Erythroblast (primary cell): ENCODE measurements around the gene CGB2.

Source experiments
- DNase-seq, 2 experiments: peaks; one replicate each; lab custom pipeline; 2025; lab: John Stamatoyannopoulos, UW
- GATA1 ChIP-seq: IDR thresholded peaks from 2 replicates; pipeline ENCODE4 v1.6.1; 2011; ENCODE audit warnings: low read depth, mild to moderate bottlenecking, control low read depth, low read length, moderate library complexity
- POLR2A ChIP-seq: IDR thresholded peaks from 2 replicates; pipeline ENCODE4 v1.6.1; 2011; ENCODE audit warnings: mild to moderate bottlenecking, low read length

CGB2 gene

DNA sequence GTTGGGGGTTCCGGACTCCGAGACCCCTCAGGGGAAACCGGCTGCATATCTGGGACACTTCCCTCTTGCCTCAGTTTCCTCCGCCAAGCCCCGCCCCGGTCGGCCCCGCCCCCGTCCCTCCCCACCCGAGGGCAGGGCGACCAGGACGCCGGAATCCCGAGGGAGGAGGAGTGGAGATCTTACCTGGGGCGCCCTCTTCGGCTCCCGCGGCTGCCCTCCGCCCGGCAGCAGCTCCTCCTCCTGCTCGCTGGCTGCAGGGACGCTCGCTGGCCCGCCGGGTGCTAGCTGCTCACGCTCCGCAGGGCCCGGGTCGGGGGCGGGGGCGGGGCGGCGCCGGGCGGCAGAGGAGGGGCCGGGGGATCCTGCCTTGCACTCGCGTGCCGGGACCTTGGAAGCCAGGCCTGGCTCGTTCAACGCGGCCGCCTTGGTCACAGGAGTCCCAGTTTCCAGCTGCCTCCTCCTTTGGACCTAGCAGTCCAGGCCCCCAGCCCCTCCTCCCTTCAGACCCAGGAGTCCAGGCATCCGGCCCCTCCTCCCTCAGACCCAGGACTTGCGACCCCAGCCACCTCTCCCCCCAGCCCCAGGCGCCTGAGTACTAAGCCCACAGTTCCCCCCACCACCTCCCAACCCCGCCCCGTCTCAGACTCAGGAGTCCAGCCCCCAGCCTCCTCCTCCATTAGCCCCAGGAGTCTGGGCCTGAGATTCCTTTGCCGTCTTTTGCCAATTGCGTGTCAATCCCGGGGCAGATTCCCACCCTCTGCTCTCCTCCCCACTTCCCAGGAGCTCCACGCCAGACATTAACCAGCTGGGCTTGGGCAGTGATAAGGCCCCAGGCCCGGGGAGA lies 33.3 kb downstream of the CGB2 start, which contains the start of gene NTF4:
Gene NTF4, minus strand, starts transcription at position 51 of the 844 bp plus-strand sequence. CDS start 2,821 bp downstream, outside the sequence.
- DNase-seq, result no peak
- TF ChIP-seq GATA1 (no peak), POLR2A (no peak)

- DNase-seq, result no peak
- TF ChIP-seq POLR2A (no peak), GATA1 (no peak)
Observed at GRCh38 chr19:49065905-49066512, 34.3 kb downstream of the CGB2 start.

- DNase-seq, result no peak
- TF ChIP-seq POLR2A (no peak), GATA1 (no peak)
Observed at GRCh38 chr19:49067554-49067953, 35.9 kb downstream of the CGB2 start.

DNA sequence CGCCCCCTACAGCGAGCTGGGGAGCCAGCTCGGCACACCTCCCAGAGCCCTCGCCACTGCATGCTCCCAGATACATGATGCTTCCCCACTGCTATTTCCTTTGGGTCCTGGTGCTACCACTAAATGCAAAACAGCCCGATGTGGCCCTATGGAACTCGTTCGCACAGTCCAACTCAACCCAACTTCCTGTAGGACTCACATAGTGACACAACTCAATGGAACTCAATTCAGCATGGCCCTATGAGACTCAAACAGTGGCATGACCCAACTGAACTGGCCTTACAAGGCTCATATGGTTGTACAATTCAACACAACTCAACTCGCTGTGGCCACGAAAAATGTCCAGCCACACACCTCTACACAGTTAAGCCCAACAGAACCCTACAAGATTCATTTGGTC lies 37.3 kb downstream of the CGB2 start:
- TF ChIP-seq POLR2A, result no peak
- TF ChIP-seq GATA1, result no peak
- DNase-seq, result no peak

DNA sequence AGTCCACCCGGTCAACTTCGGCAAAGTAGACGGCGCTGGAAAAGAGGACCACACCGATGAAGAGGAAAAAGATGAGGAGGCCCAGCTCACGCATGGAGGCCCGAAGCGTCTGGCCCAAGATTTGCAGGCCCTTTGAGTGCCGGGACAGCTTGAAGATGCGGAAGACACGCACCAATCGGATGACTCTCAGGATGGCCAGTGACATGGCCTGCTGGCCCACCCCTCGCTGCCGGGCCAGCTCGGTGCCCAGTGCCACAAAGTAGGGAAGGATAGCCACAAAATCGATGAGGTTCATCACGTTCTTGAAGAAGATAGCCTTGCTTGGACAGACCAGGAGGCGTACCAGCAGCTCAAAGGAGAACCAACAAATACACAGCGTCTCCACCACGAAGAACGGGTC lies 38.7 kb downstream of the CGB2 start:
- TF ChIP-seq POLR2A, result no peak
- TF ChIP-seq GATA1, result no peak
- no peak for DNase-seq

DNA sequence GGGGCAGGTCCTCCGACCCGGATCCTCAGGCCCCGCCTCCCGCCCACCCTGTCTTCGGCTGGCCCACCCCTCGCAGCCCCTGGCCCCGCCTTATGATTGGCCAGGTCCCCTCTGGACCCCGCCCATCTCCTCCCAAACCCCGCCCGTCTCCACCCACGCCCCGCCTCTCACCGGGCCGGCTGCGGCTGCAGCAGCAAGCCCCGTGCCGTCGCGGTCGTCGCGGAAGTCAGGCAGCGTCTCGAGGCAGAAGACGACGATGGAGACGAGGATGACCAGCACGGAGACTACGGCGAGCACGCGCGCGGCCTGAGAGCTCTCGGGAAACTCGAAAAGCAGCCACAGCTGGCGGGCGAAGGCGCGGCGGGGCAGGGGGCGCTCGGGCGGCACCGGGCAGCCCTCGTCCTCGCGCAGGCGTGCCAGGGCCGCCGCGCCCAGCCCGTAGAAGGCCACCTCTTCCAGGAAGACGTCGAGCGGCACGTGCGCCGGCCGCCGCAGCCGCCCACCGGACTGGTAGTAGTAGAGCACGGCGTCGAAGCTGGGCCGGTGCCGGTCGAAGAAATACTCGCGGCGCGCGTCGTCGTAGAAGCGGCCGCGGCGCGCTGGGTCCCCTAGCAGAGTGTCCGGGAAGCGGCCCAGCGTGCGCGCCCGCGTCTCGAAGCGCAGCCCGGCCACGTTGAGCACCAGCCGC lies 40.3 kb downstream of the CGB2 start:
- TF ChIP-seq POLR2A, result no peak
- no peak for DNase-seq

DNA sequence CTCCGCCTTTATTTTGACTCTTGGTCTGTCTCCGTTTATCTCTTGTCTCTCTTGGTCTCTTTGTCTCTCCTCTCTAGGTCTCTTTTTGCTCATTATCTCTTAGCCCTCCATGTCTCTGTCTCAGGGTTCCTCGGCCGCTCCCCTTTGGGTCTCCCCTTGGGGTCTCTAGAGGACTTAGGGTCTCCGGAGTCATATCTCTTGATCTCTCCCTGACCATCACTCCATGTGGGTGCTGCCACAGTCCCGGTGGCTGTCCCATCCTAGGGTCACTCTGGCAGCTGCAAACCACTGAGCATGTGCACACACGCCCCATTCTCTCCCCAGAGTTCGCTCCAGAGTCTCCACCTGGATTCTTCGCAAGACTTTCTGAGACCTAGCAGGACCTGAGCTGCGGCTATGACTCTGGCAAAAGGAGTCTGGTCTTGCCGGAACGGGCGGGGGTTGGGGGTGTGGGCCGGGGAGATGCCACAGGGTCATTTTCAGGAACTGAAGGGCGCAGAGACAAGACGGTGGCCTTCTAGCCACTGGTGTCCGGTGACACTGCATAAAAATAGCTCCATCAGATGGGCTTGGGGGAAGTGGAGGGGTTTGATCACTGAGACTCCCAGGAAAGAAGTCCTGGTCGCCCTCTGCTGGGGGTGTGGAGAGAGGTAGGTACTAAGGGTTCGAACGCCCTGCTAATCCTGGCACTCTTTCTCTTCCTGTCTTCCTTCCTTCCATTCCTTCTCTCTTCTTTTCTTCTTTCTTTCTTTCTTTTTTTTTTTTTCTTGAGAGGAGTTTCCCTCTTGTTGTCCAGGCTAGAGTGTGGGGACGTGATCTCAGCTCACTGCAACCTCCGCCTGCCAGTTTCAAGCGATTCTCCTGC lies 42.1 kb downstream of the CGB2 start:
- DNase-seq, result no peak
- no peak for TF ChIP-seq POLR2A
- TF ChIP-seq GATA1, result no peak

- DNase-seq, result peak; percentile 42 to 52
Observed at GRCh38 chr19:49074869-49075268, 43.2 kb downstream of the CGB2 start.

DNA sequence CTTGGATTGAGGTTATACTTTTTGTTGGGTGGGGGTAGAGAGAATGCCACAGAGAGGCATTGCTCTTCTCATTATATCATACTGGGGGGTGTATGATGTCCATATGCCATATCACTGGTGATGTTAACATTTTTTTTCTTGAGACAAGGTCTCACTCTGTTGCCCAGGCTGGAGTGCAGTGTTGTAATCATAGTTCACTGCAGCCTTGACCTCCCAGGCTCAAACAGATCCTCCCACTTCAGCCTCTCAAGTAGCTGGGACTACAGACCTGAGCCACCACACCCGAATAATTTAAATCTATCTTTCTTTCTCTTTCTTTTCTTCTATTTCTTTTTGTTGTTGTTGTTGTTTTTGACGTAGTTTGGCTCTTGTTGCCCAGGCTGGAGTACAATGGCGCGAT lies 48.7 kb downstream of the CGB2 start:
- TF ChIP-seq POLR2A (no peak), GATA1 (no peak)
- DNase-seq, result no peak

DNA sequence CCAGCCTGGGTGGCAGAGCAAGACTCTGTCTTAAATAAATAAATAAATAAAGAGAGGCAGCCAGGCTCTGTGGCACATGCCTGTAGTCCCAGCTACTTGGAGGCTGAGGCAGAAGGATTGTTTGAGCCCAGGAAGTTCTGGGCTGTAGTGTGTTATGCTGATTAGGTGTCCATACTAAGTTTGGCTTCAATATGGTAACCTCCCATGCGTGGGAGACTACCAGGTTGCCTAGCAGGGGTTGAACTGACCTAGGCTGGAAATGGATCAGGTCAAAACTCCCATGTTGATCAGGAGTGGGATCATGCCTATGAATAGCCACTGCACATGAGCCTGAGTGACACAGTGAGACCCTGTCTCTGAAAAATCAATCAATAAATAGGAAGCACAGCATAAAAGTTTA lies 49.6 kb downstream of the CGB2 start:
- no peak for DNase-seq
- no peak for TF ChIP-seq POLR2A
- no peak for TF ChIP-seq GATA1
